Measurements from ENCODE around the gene POC1A.
A peak's percentile ranks its signal among the peaks of the same experiment; 100 is the strongest.

POC1A gene

GRCh38 chr3:52150860-52151259, 3.4 kb downstream of the POC1A start:
- DNase-seq (ENCODE audit: low spot score) = no peak

- no peak for DNase-seq (ENCODE audit: low spot score)
Measured at GRCh38 chr3:52150357-52150756, 3.9 kb downstream of the POC1A start.

- DNase-seq (ENCODE audit: low spot score) = no peak
Measured at GRCh38 chr3:52149726-52150125, 4.5 kb downstream of the POC1A start.

GRCh38 chr3:52149021-52149420, 5.2 kb downstream of the POC1A start:
- DNase-seq (ENCODE audit: low spot score) = no peak

GRCh38 chr3:52147804-52148203, 6.4 kb downstream of the POC1A start:
- no peak for DNase-seq (ENCODE audit: low spot score)

GRCh38 chr3:52146811-52147210, 7.4 kb downstream of the POC1A start:
- DNase-seq (ENCODE audit: low spot score) = no peak

GRCh38 chr3:52146189-52146588, 8.0 kb downstream of the POC1A start:
- DNase-seq (ENCODE audit: low spot score) = no peak

GRCh38 chr3:52145736-52146110, 8.5 kb downstream of the POC1A start:
- DNase-seq (ENCODE audit: low spot score) = no peak

- DNase-seq (ENCODE audit: low spot score) = no peak
Measured at GRCh38 chr3:52144796-52145735, 9.2 kb downstream of the POC1A start.

GRCh38 chr3:52144034-52144795, 10.0 kb downstream of the POC1A start:
- DNase-seq (ENCODE audit: low spot score) = peak; percentile 82

- DNase-seq (ENCODE audit: low spot score) = no peak
Measured at GRCh38 chr3:52143616-52144015, 10.6 kb downstream of the POC1A start.

GRCh38 chr3:52143156-52143555, 11.1 kb downstream of the POC1A start:
- no peak for DNase-seq (ENCODE audit: low spot score)

GRCh38 chr3:52141751-52142150, 12.5 kb downstream of the POC1A start:
- no peak for DNase-seq (ENCODE audit: low spot score)

- DNase-seq (ENCODE audit: low spot score) = no peak
Measured at GRCh38 chr3:52140769-52141168, 13.5 kb downstream of the POC1A start.

- no peak for DNase-seq (ENCODE audit: low spot score)
Measured at GRCh38 chr3:52140000-52140399, 14.2 kb downstream of the POC1A start.

GRCh38 chr3:52137311-52137710, 16.9 kb downstream of the POC1A start:
- DNase-seq (ENCODE audit: low spot score) = no peak

- no peak for DNase-seq (ENCODE audit: low spot score)
Measured at GRCh38 chr3:52136513-52136912, 17.7 kb downstream of the POC1A start.

- no peak for DNase-seq (ENCODE audit: low spot score)
Measured at GRCh38 chr3:52135332-52135731, 18.9 kb downstream of the POC1A start.

- DNase-seq (ENCODE audit: low spot score) = no peak
Measured at GRCh38 chr3:52134761-52135160, 19.5 kb downstream of the POC1A start.

GRCh38 chr3:52132930-52133329, 21.3 kb downstream of the POC1A start:
- no peak for DNase-seq (ENCODE audit: low spot score)

- DNase-seq (ENCODE audit: low spot score) = no peak
Measured at GRCh38 chr3:52132041-52132440, 22.2 kb downstream of the POC1A start.

GRCh38 chr3:52130966-52131622, 23.1 kb downstream of the POC1A start:
- DNase-seq (ENCODE audit: low spot score) = no peak
